ENCODE measurements around the gene MARCHF7.

Gene MARCHF7

DNA sequence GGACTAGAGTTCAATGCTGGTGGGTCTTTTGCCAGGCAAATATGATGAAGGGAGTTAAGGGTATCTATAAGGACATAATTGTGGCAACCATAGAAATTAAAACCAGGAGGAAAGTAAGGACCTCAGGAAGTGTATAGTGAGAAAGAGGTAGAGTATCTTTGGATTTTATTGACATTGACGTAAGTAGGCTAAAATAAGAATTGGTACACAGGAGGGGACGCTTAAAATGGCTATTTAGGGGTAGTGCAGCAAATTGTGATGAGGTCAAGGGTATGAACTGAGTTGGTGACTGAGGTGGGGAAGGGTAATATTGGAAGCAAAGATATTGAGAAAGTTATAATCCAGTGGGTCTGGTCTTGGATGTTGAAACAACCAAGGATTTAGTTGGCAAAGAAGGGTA is 42.7 kb downstream of the MARCHF7 start:
- TF ChIP-seq, protein P1, sequence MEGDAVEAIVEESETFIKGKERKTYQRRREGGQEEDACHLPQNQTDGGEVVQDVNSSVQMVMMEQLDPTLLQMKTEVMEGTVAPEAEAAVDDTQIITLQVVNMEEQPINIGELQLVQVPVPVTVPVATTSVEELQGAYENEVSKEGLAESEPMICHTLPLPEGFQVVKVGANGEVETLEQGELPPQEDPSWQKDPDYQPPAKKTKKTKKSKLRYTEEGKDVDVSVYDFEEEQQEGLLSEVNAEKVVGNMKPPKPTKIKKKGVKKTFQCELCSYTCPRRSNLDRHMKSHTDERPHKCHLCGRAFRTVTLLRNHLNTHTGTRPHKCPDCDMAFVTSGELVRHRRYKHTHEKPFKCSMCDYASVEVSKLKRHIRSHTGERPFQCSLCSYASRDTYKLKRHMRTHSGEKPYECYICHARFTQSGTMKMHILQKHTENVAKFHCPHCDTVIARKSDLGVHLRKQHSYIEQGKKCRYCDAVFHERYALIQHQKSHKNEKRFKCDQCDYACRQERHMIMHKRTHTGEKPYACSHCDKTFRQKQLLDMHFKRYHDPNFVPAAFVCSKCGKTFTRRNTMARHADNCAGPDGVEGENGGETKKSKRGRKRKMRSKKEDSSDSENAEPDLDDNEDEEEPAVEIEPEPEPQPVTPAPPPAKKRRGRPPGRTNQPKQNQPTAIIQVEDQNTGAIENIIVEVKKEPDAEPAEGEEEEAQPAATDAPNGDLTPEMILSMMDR (IDR thresholded peaks at IDR 0.05; ENCODE audit: extremely low read depth, missing control alignments): no peak

DNA sequence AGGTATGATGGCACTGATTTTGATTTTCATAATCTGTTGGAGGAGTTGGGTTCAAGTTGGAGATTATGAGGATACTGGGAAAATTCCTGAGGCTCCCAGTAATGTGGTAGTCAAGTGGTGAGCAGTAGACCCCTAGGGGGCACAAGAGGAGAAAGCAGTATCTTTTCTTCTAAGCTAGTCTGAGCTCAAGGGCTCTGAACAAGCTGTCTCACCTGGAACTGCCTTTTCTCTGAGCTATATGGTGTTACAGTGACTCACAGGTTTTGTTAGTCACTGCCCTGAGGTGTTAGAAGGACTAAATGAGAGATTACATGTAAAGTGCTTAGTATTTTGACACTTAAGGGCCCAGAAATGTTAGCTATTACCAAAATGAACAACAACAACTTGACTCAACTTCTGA is 43.5 kb downstream of the MARCHF7 start:
- TF ChIP-seq, protein P1 (IDR thresholded peaks at IDR 0.05; ENCODE audit: extremely low read depth, missing control alignments): no peak
- DNase-seq (ENCODE audit: low spot score): no peak

More for the DNA sequence above, 42.7 kb downstream of the MARCHF7 start:
- DNase-seq (ENCODE audit: low spot score): no peak

DNA sequence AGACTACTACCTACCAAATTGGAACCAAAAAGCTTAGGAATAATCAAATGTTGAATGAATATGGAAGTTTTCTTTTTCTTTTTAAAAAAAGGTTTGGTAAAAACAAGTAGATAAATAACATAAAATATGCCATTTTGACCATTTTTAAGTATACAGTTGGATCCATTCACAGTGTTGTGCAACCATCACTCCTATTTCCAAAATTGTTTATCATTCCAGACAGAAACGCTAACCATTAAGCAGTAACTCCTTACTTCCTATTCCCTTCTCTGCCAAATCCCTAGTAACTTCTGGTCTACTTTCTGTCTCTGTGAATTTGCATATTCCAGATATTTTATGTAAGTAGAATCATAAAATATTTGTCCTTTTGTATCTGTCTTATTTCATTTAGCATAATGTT is 45.9 kb downstream of the MARCHF7 start:
- TF ChIP-seq, protein P1 (IDR thresholded peaks at IDR 0.05; ENCODE audit: extremely low read depth, missing control alignments): no peak

DNA sequence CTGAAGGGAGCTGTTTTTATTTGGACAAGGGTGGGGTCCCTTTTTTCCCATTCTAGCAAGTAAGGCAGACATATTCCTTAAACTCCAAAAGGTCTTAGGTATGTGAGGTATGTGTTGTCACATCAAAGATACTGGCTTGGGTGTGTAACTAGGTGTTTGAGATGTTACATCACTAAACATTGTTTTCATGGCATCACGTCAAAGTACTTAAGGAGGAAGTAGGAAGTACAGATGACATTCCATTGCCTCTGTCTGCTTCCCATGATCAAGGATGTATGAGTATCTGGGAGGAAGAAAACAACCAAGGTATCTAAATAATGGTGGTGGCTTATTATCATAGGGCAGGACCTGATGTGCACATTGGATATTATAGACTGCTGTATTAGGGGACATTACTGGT is 46.4 kb downstream of the MARCHF7 start:
- DNase-seq (ENCODE audit: low spot score): no peak
- TF ChIP-seq, protein P1 (IDR thresholded peaks at IDR 0.05; ENCODE audit: extremely low read depth, missing control alignments): no peak

More for the DNA sequence above, 45.9 kb downstream of the MARCHF7 start:
- DNase-seq (ENCODE audit: low spot score): no peak

DNA sequence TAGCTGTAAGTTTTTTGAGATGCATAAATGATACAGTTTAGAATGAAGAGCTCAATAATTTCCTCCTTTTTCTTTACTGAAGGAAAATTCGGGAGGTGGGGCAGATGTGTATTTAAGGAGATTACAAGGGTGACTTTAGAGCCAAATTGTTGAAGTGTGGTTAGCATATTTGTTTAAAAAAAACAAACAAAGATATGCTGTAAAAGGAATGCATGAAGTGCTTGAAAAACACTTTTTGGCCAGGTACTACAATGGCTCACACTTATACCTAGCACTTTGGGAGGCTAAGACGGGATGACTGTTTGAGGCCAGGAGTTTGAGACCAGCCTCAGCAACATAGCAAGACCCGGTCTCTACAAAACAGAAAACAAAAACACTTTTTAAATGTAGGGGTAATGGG is 47.3 kb downstream of the MARCHF7 start:
- DNase-seq (ENCODE audit: low spot score): no peak
- TF ChIP-seq, protein P1 (IDR thresholded peaks at IDR 0.05; ENCODE audit: extremely low read depth, missing control alignments): no peak

DNA sequence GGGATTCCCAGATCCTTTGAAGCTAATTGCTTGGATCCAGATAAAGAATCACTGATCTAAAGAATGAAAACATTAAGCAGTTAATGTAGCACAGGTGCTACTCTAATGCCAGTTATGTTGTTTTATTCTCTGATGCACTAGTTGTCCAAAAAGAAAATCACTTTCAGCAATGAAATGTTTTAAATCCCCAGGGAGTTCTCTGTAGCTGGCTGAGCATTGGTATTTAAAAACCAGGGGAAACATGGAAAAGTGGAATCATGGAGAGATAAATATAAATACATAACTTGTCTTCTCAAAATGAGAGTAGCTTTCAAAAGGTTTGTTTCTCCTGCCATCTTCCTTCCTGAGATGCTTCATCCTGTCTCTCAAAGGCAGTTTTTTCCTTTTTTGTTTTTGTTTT is 48.0 kb downstream of the MARCHF7 start:
- TF ChIP-seq, protein P1 (IDR thresholded peaks at IDR 0.05; ENCODE audit: extremely low read depth, missing control alignments): no peak
- DNase-seq (ENCODE audit: low spot score): no peak

DNA sequence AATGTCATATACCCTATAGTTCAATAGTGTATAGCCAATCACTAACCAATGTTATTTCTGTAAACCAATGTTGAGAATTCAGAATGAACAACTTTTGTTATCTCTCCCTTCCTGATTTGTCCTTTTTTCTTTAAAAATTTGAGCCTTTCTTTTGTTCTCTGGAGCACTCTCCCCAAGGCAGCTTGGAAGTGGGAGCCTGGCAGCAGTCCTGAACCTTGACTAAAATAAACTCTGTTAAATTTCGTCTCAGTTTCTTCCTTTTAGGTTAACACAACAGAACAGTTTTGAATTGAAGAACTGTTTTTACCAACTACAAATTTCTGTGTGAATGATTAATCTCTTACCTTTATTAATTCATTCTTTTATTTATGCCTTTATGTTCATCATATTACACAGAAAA is 49.8 kb downstream of the MARCHF7 start:
- no peak for DNase-seq (ENCODE audit: low spot score)
- TF ChIP-seq, protein P1 (IDR thresholded peaks at IDR 0.05; ENCODE audit: extremely low read depth, missing control alignments): no peak

All from GM20000 (cell line).